Common myeloid progenitor, CD34-positive (primary cell): ENCODE data around the gene ZNF512B.
"Not testable (repeated sequence)": the region's sequence is repeated elsewhere in the genome, so short reads cannot be mapped to it uniquely, and the experiment has no call there.

Experiments used
- CTCF ChIA-PET: fragments of 350-600 bp; sonication (Branson Sonifier 250); formaldehyde crosslinking; loops from one replicate; lab custom pipeline; 2021; ENCODE audit warnings: antibody characterized with exemption; lab: Charles Lee
- POLR2A ChIA-PET: fragments of 350-600 bp; sonication (Branson Sonifier 250); formaldehyde crosslinking; loops from one replicate; lab custom pipeline; 2021; ENCODE audit warnings: antibody characterized with exemption; lab: Charles Lee
- DNase-seq, 3 donors: peaks; one replicate each; pipeline versions ENCODE4 v3.0.0 to v3.0.0-alpha.2; 2013
- H3K27ac ChIP-seq, 2 experiments: 1 replicate in 1 of 2; 2 replicates in 1 of 2; pipeline ENCODE4 v1.7.0; 2013; ENCODE audit warnings: inconsistent platforms in 2 of 2, low read length in 2 of 2, mild to moderate bottlenecking in 2 of 2, low read depth in 1 of 2, moderate library complexity in 1 of 2; ENCODE audit not compliant: severe bottlenecking in 2 of 2, insufficient read depth in 1 of 2, poor library complexity in 1 of 2
- H3K27me3 ChIP-seq, 5 experiments: replicated peaks in 2 of 5; 1 replicate in 3 of 5; 2 replicates in 2 of 5; pipeline versions ENCODE4 v1.6.1 to v1.7.0; 2013; ENCODE audit warnings: low read length in 4 of 5, mild to moderate bottlenecking in 2 of 5, moderate library complexity in 2 of 5, inconsistent platforms in 1 of 5; ENCODE audit not compliant: insufficient read depth in 5 of 5, control insufficient read depth in 4 of 5
- H3K36me3 ChIP-seq, 4 experiments: 1 replicate in 2 of 4; 2 replicates in 2 of 4; pipeline versions ENCODE4 v1.6.1 to v1.7.0; 2013; ENCODE audit warnings: low read length in 3 of 4, control low read depth in 1 of 4, mild to moderate bottlenecking in 1 of 4; ENCODE audit not compliant: control insufficient read depth in 4 of 4, insufficient read depth in 4 of 4
- H3K4me1 ChIP-seq, 4 experiments: 1 replicate in 3 of 4; 2 replicates in 1 of 4; pipeline versions ENCODE4 v1.6.1 to v1.7.1; 2013; ENCODE audit warnings: low read length in 3 of 4, mild to moderate bottlenecking in 3 of 4, control low read depth in 1 of 4, inconsistent platforms in 1 of 4, moderate library complexity in 1 of 4; ENCODE audit not compliant: control insufficient read depth in 4 of 4, insufficient read depth in 4 of 4; ENCODE audit errors: control extremely low read depth in 1 of 4
- H3K4me3 ChIP-seq, 7 experiments: 1 replicate in 4 of 7; 2 replicates in 3 of 7; pipeline versions ENCODE4 v1.5.1 to v1.7.0; 2013; ENCODE audit warnings: mild to moderate bottlenecking in 7 of 7, low read length in 6 of 7, moderate library complexity in 6 of 7, inconsistent platforms in 2 of 7, low read depth in 2 of 7, control low read depth in 1 of 7; ENCODE audit not compliant: insufficient read depth in 4 of 7, control insufficient read depth in 1 of 7; ENCODE audit errors: extremely low read depth in 1 of 7
- H3K9me3 ChIP-seq, 5 experiments: 1 replicate in 4 of 5; 2 replicates in 1 of 5; pipeline versions ENCODE4 v1.6.1 to v1.7.1; 2013; ENCODE audit warnings: low read length in 4 of 5, mild to moderate bottlenecking in 2 of 5, inconsistent platforms in 1 of 5, low read depth in 1 of 5, moderate library complexity in 1 of 5; ENCODE audit not compliant: control insufficient read depth in 4 of 5, insufficient read depth in 2 of 5; ENCODE audit errors: control extremely low read depth in 1 of 5
- WGBS: methylation state at CpG from one replicate; pipeline ENCODE4 v1.1.5; 2013; ENCODE audit not compliant: insufficient coverage; 5-methylcytosine and 5-hydroxymethylcytosine counted together

Gene ZNF512B

DNA sequence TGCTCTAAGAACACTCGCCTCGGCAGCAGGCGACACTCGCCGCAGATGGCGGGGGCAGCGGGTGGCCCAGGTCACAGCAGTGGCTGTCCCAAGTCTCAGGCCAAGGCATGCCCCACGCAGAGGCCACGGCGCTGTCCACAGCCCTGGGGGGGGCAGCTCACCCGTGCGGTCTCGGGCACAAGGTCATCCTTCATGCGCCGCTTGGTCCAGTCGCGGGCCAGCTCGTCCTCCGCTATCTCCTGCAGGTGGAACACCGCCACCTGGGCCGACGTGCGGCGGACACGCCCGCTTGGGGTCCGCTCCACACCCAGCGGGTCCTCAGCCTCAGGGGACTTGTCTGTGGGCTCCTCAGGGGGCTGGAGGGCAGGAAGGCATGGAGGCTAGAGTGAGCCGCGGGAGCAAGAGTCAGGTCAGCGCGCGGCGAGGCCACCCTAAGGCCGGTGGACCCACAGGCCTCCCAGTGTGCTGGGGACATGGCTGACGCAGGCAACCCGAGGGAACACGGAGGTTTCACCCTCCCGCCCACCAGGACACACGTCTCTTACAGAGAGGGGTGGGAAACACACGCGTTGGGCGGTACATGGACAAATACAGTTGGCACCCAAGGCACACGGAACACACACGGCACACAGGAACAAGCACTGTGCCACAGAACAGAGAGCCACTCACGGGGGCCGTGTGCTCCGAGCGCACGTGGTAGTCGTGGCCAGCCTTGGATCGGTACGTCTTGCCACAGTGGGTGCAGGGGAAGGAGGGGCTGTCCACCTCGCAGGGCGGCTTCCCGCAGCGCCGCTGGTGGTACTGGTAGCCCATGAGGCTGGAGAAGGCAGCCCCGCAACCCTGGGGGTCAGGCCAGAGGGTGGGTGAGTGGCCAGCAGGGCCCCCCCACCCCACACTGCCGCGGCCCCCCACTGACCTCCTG lies 7.0 kb downstream of the ZNF512B start:
- CTCF ChIA-PET = interaction anchor here (1.3 kb wide), 1 partner anchor 51 kb away, joined by 3 read pairs; no protein-coding TSS in a partner anchor
- H3K36me3 ChIP-seq = peaks cover 13 to 75% (median 56%) of the 10 kb centered on the region in 4 experiments
- DNase-seq = no peak
- no peak overlapping the region for H3K27ac ChIP-seq
- POLR2A ChIA-PET = no interaction called here
- H3K4me3 ChIP-seq = no peak overlapping the region
- WGBS = 97% methylated on average over 52 of the region's 61 CpGs
- peaks cover 0 to 16% (median 0%) of the 10 kb centered on the region in 5 experiments for H3K9me3 ChIP-seq
- H3K4me1 ChIP-seq = peaks cover 0 to 10% (median 7%) of the 10 kb centered on the region in 4 experiments
- H3K27me3 ChIP-seq = no peaks in the 10 kb centered on the region

DNA sequence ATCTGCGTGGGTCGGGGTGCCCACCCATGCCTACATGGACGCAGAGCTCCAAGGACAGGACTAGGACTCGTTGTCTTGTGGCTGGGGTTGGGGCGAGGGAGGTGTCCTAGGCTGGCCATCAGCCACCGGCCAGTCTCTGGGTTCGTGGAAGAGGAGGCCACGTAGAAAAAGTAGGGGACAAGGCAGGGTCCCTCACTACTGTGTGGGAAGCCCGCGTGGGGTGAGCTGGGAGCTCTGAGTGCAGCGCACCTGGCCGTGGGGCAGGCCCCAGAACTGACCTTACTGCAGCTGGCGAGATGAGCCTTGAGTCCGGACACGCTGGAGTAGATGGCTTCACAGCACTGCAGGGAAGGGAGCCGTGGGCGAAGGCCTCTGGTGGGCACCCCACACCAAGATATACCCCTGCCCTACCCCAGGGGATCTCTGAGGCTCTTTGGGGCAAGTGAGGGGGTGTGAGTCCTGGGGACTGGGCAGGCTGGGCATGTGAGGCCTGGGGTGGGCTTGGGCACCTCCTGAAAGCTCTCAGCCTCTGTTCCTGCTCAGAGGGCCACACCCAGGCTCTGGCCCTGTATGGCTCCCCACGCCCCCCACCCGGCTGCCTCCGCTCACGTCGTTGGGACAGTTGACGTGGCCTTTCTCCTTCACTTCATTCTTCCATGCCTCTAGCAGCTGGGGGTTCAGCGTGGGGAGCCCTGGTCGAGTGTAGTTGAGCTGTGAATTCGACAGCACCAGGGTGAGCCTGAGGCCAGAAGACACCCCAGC lies 7.9 kb downstream of the ZNF512B start:
- Histone ChIP-seq H3K4me3 (no peak overlapping the region), H3K27me3 (no peaks in the 10 kb centered on the region), H3K4me1 (peaks cover 0 to 17% (median 14%) of the 10 kb centered on the region in 4 experiments), H3K36me3 (peaks cover 13 to 67% (median 48%) of the 10 kb centered on the region in 4 experiments), H3K27ac (no peak overlapping the region), H3K9me3 (peaks cover 0 to 13% (median 0%) of the 10 kb centered on the region in 5 experiments)
- ChIA-PET POLR2A (no interaction called here), CTCF (interaction anchor here (1.3 kb wide), 1 partner anchor 50 kb away, joined by 3 read pairs; no protein-coding TSS in a partner anchor)
- 93% methylated on average over 19 of the region's 26 CpGs for WGBS
- no peak for DNase-seq

GRCh38 chr20:63960654-63961621 lies 8.8 kb downstream of the ZNF512B start:
- H3K4me3 ChIP-seq, POLR2A ChIA-PET, H3K27me3 ChIP-seq, DNase-seq, H3K27ac ChIP-seq, H3K9me3 ChIP-seq: not testable (repeated sequence)
- CTCF ChIA-PET = interaction anchor here (1.3 kb wide), 1 partner anchor 50 kb away, joined by 3 read pairs; no protein-coding TSS in a partner anchor
- 93% methylated on average over 11 of the region's 15 CpGs for WGBS
- Histone ChIP-seq H3K4me1 (peaks cover 0 to 20% (median 17%) of the 10 kb centered on the region in 4 experiments), H3K36me3 (peaks cover 11 to 57% (median 40%) of the 10 kb centered on the region in 4 experiments)

- Histone ChIP-seq H3K27ac (no peak overlapping the region), H3K4me1 (peaks cover 0 to 31% (median 29%) of the 10 kb centered on the region in 4 experiments), H3K4me3 (no peak overlapping the region), H3K36me3 (peaks cover 11 to 57% (median 39%) of the 10 kb centered on the region in 4 experiments), H3K9me3 (peaks cover 0 to 3% (median 0%) of the 10 kb centered on the region in 5 experiments), H3K27me3 (no peaks in the 10 kb centered on the region)
- ChIA-PET CTCF (interaction anchor here (1.6 kb wide), 1 partner anchor 14 kb away, joined by 4 read pairs; no protein-coding TSS in a partner anchor), POLR2A (no interaction called here)
- WGBS = 97% methylated on average over 17 of the region's 17 CpGs
- DNase-seq = no peak
Measured at GRCh38 chr20:63959699-63960075, 10.0 kb downstream of the ZNF512B start.

GRCh38 chr20:63958964-63959698 lies 10.6 kb downstream of the ZNF512B start:
- no peak for DNase-seq
- Histone ChIP-seq H3K36me3 (peaks cover 6 to 51% (median 35%) of the 10 kb centered on the region in 4 experiments), H3K9me3 (no peaks in the 10 kb centered on the region), H3K27me3 (no peaks in the 10 kb centered on the region), H3K4me1 (peaks cover 0 to 36% (median 34%) of the 10 kb centered on the region in 4 experiments), H3K27ac (peak overlapping the region in 1 of 2 experiments; percentile 92), H3K4me3 (no peak overlapping the region)
- ChIA-PET CTCF (interaction anchor here (1.6 kb wide), 1 partner anchor 14 kb away, joined by 4 read pairs; no protein-coding TSS in a partner anchor), POLR2A (no interaction called here)
- over 99% methylated on average over 9 of the region's 10 CpGs for WGBS
